CD4-positive, alpha-beta memory T cell (primary cell): ENCODE measurements around the gene VPS4B. TPM values are rescaled to one million over a fixed set of nuclear protein-coding genes. Genes with fewer than 3 reads are reported as not detected.

ENCODE experiments used
- CTCF ChIA-PET: fragments of 350-600 bp; sonication (Branson Sonifier 250); formaldehyde crosslinking; loops from one replicate; lab custom pipeline; 2021; ENCODE audit warnings: inconsistent platforms; ENCODE audit not compliant: partially characterized antibody; lab: Charles Lee
- POLR2A ChIA-PET: fragments of 350-600 bp; sonication (Branson Sonifier 250); formaldehyde crosslinking; loops from one replicate; lab custom pipeline; 2021; ENCODE audit not compliant: partially characterized antibody; lab: Charles Lee
- DNase-seq, 5 donors: peaks; one replicate each; pipeline versions ENCODE4 v3.0.0 to v3.0.0-alpha.2; 2020 to 2022; ENCODE audit warnings: mixed read lengths in 1 of 5
- H3K27ac ChIP-seq: one replicate; pipeline ENCODE4 v1.7.0; 2013; ENCODE audit warnings: low read depth, low read length
- H3K27me3 ChIP-seq: 2 replicates; pipeline ENCODE4 v1.7.0; 2013; ENCODE audit warnings: mild to moderate bottlenecking, low read length, moderate library complexity; ENCODE audit not compliant: insufficient read depth
- H3K36me3 ChIP-seq: 2 replicates; pipeline ENCODE4 v1.7.0; 2013; ENCODE audit warnings: mild to moderate bottlenecking, low read length, moderate library complexity; ENCODE audit not compliant: insufficient read depth
- H3K4me1 ChIP-seq: 2 replicates; pipeline ENCODE4 v1.7.0; 2013; ENCODE audit warnings: mild to moderate bottlenecking, low read length, moderate library complexity; ENCODE audit not compliant: insufficient read depth
- H3K4me3 ChIP-seq, 2 donors: one replicate each; pipeline ENCODE4 v1.7.0; 2013; ENCODE audit warnings: low read length in 2 of 2, mild to moderate bottlenecking in 1 of 2
- H3K9me3 ChIP-seq, 2 donors: one replicate each; pipeline ENCODE4 v1.7.0; 2013; ENCODE audit warnings: low read length in 2 of 2, control low read depth in 1 of 2; ENCODE audit not compliant: control insufficient read depth in 1 of 2
- H3K27ac Mint-ChIP-seq, 7 donors: one replicate each; pipeline ENCODE4 v1.8.0; 2020 to 2021; ENCODE audit warnings: mixed read lengths in 7 of 7, mild to moderate bottlenecking in 6 of 7, inconsistent platforms in 3 of 7, moderate library complexity in 3 of 7
- H3K27me3 Mint-ChIP-seq, 2 donors: one replicate each; pipeline ENCODE4 v1.8.0; 2020 to 2021; ENCODE audit warnings: mixed read lengths in 2 of 2
- H3K36me3 Mint-ChIP-seq, 2 donors: one replicate each; pipeline ENCODE4 v1.8.0; 2020 to 2021; ENCODE audit warnings: mixed read lengths in 2 of 2, inconsistent platforms in 1 of 2, mild to moderate bottlenecking in 1 of 2
- H3K4me1 Mint-ChIP-seq, 4 donors: one replicate each; pipeline ENCODE4 v1.8.0; 2020 to 2021; ENCODE audit warnings: mixed read lengths in 4 of 4, mild to moderate bottlenecking in 1 of 4
- H3K4me3 Mint-ChIP-seq, 8 donors: one replicate each; pipeline ENCODE4 v1.8.0; 2020 to 2021; ENCODE audit warnings: mixed read lengths in 8 of 8, mild to moderate bottlenecking in 7 of 8, moderate library complexity in 6 of 8, inconsistent platforms in 3 of 8
- H3K9me3 Mint-ChIP-seq, 8 donors: one replicate each; pipeline ENCODE4 v1.8.0; 2020 to 2021; ENCODE audit warnings: mixed read lengths in 8 of 8, mild to moderate bottlenecking in 5 of 8, inconsistent platforms in 3 of 8, moderate library complexity in 1 of 8
- intact Hi-C: fragments of 100-400 bp; cut with micrococcal nuclease; formaldehyde crosslinking; loops from one replicate; pipeline ENCODE4 v1.15.1; 2023
- polyA plus RNA-seq, 2 donors: library from polyadenylated mRNA; unstranded; fragments of 300-500 nt; fragmentation: Illumina TruSeq; gene quantifications; one replicate each; pipeline ENCODE4 v1.2.3, GENCODE V29; 2021
- total RNA-seq, 2 experiments: library from RNA; stranded (reverse); gene quantifications; one replicate each; pipeline ENCODE4 v1.2.3, GENCODE V29; 2021

VPS4B gene
- total and polyA plus RNA-seq, 4 experiments from 2014 or later = 48.0 to 94.9 (median 79.2) TPM

- POLR2A ChIA-PET = interaction anchor here (1.0 to 5.2 kb wide), 3 partner anchors 11 to 45 kb away, joined by 3 to 38 read pairs (median 4); partner anchors contain the start of gene VPS4B
Observed at GRCh38 chr18:63410792-63411191, 11.5 kb downstream of the VPS4B start.

GRCh38 chr18:63409301-63409700 is 13.0 kb downstream of the VPS4B start:
- Mint-ChIP-seq H3K9me3 (no peaks in the 10 kb centered on the region), H3K27me3 (no peaks in the 10 kb centered on the region), H3K4me1 (peaks cover 37 to 47% (median 43%) of the 10 kb centered on the region in 4 donors), H3K4me3 (peak overlapping the region in 4 of 8 donors; percentile 8 to 59 (median 25)), H3K27ac (peak overlapping the region; percentile 56 to 86 (median 70)), H3K36me3 (peaks cover 44 to 60% of the 10 kb centered on the region in 2 donors)
- Histone ChIP-seq H3K4me3 (no peak overlapping the region), H3K27ac (peak overlapping the region; percentile 18), H3K4me1 (peaks cover 37% of the 10 kb centered on the region), H3K36me3 (peaks cover 29% of the 10 kb centered on the region), H3K9me3 (no peaks in the 10 kb centered on the region), H3K27me3 (no peaks in the 10 kb centered on the region)
- peak in 2 of 5 donors; percentile 16 to 19 for DNase-seq
- ChIA-PET CTCF (interaction anchor here (0.7 to 1.5 kb wide), 4 partner anchors 8 to 30 kb away, joined by 3 to 7 read pairs (median 3); partner anchors contain the start of gene VPS4B), POLR2A (interaction anchor here (0.6 to 5.2 kb wide), 6 partner anchors 9 to 1857 kb away, joined by 3 to 38 read pairs (median 4); partner anchors contain the start of genes KDSR and VPS4B)
- intact Hi-C loops = loop anchor here (1.0 kb wide), 1 partner anchor 13 kb away; the partner anchor contains the start of gene VPS4B

More at GRCh38 chr18:63410792-63411191, 11.5 kb downstream of the VPS4B start:
- Mint-ChIP-seq H3K36me3 (peaks cover 49 to 63% of the 10 kb centered on the region in 2 donors), H3K27ac (peak overlapping the region in 4 of 7 donors; percentile 65 to 89 (median 84)), H3K9me3 (no peaks in the 10 kb centered on the region), H3K4me3 (no peak overlapping the region), H3K27me3 (no peaks in the 10 kb centered on the region), H3K4me1 (peaks cover 40 to 59% (median 49%) of the 10 kb centered on the region in 4 donors)
- H3K4me1 ChIP-seq = peaks cover 37% of the 10 kb centered on the region
- no peaks in the 10 kb centered on the region for H3K27me3 ChIP-seq
- no peak overlapping the region for H3K4me3 ChIP-seq
- peaks cover 29% of the 10 kb centered on the region for H3K36me3 ChIP-seq
- CTCF ChIA-PET = interaction anchor here (0.7 to 1.8 kb wide), 7 partner anchors 11 to 395 kb away, joined by 3 to 7 read pairs (median 3); partner anchors contain the start of gene VPS4B
- no peak for DNase-seq
- intact Hi-C loops = no loop called here
- H3K9me3 ChIP-seq = no peaks in the 10 kb centered on the region
- H3K27ac ChIP-seq = no peak overlapping the region

- ChIA-PET CTCF (interaction anchor here (2.0 kb wide), 1 partner anchor 24 kb away, joined by 5 read pairs; no protein-coding TSS in a partner anchor), POLR2A (interaction anchor here (5.2 kb wide), 1 partner anchor 14 kb away, joined by 38 read pairs; the partner anchor contains the start of gene VPS4B)
- intact Hi-C loops = no loop called here
- Histone ChIP-seq H3K27ac (no peak overlapping the region), H3K9me3 (no peaks in the 10 kb centered on the region), H3K36me3 (peaks cover 41% of the 10 kb centered on the region), H3K4me1 (peaks cover 37% of the 10 kb centered on the region), H3K4me3 (no peak overlapping the region), H3K27me3 (no peaks in the 10 kb centered on the region)
- no peak for DNase-seq
- H3K9me3 Mint-ChIP-seq = no peaks in the 10 kb centered on the region
- peaks cover 50 to 65% of the 10 kb centered on the region in 2 donors for H3K36me3 Mint-ChIP-seq
- no peak overlapping the region for H3K4me3 Mint-ChIP-seq
- no peaks in the 10 kb centered on the region for H3K27me3 Mint-ChIP-seq
- H3K4me1 Mint-ChIP-seq = peaks cover 31 to 36% (median 34%) of the 10 kb centered on the region in 4 donors
- H3K27ac Mint-ChIP-seq = peak overlapping the region in 4 of 7 donors; percentile 12 to 88 (median 50)
Observed at GRCh38 chr18:63407734-63408133, 14.5 kb downstream of the VPS4B start.

GRCh38 chr18:63405986-63406385 is 16.3 kb downstream of the VPS4B start:
- peaks cover 27 to 34% (median 33%) of the 10 kb centered on the region in 4 donors for H3K4me1 Mint-ChIP-seq
- peaks cover 56 to 75% of the 10 kb centered on the region in 2 donors for H3K36me3 Mint-ChIP-seq

GRCh38 chr18:63402246-63403162 is 19.8 kb downstream of the VPS4B start:
- no peaks in the 10 kb centered on the region for H3K9me3 Mint-ChIP-seq
- H3K36me3 Mint-ChIP-seq = peaks cover 56 to 67% of the 10 kb centered on the region in 2 donors
- peaks cover 42% of the 10 kb centered on the region for H3K36me3 ChIP-seq
- CTCF ChIA-PET = no interaction called here
- peaks cover 13 to 17% (median 17%) of the 10 kb centered on the region in 4 donors for H3K4me1 Mint-ChIP-seq
- no peak for DNase-seq
- H3K4me3 ChIP-seq = no peak overlapping the region
- intact Hi-C loops = loop anchor here (5.0 kb wide), 1 partner anchor 35 kb away; the partner anchor contains the start of gene KDSR
- no peak overlapping the region for H3K27ac ChIP-seq
- no peaks in the 10 kb centered on the region for H3K27me3 ChIP-seq
- POLR2A ChIA-PET = interaction anchor here (1.9 kb wide), 1 partner anchor 20 kb away, joined by 7 read pairs; the partner anchor contains the start of gene VPS4B
- H3K27me3 Mint-ChIP-seq = no peaks in the 10 kb centered on the region
- H3K27ac Mint-ChIP-seq = peak overlapping the region in 6 of 7 donors; percentile 42 to 83 (median 65)
- H3K4me1 ChIP-seq = peaks cover 18% of the 10 kb centered on the region
- H3K4me3 Mint-ChIP-seq = no peak overlapping the region
- no peaks in the 10 kb centered on the region for H3K9me3 ChIP-seq

More at GRCh38 chr18:63405986-63406385, 16.3 kb downstream of the VPS4B start:
- no peaks in the 10 kb centered on the region for H3K9me3 Mint-ChIP-seq
- H3K27me3 Mint-ChIP-seq = no peaks in the 10 kb centered on the region
- Histone ChIP-seq H3K4me1 (peaks cover 27% of the 10 kb centered on the region), H3K27ac (no peak overlapping the region), H3K9me3 (no peaks in the 10 kb centered on the region), H3K36me3 (peaks cover 49% of the 10 kb centered on the region), H3K27me3 (no peaks in the 10 kb centered on the region), H3K4me3 (no peak overlapping the region)
- CTCF ChIA-PET = no interaction called here
- POLR2A ChIA-PET = no interaction called here
- no peak overlapping the region for H3K4me3 Mint-ChIP-seq
- peak overlapping the region in 3 of 7 donors; percentile 2 to 36 (median 35) for H3K27ac Mint-ChIP-seq
- intact Hi-C loops = no loop called here
- no peak for DNase-seq

- peaks cover 18% of the 10 kb centered on the region for H3K4me1 ChIP-seq
- ChIA-PET CTCF (no interaction called here), POLR2A (interaction anchor here (0.8 to 1.7 kb wide), 2 partner anchors 20 to 23 kb away, joined by 3 to 5 read pairs; partner anchors contain the start of gene VPS4B)
- Mint-ChIP-seq H3K4me1 (peaks cover 11 to 17% (median 15%) of the 10 kb centered on the region in 4 donors), H3K27ac (peak overlapping the region in 6 of 7 donors; percentile 22 to 87 (median 64)), H3K36me3 (peaks cover 57 to 73% of the 10 kb centered on the region in 2 donors), H3K27me3 (no peaks in the 10 kb centered on the region), H3K4me3 (peak overlapping the region in 6 of 8 donors; percentile 1 to 79 (median 77)), H3K9me3 (no peaks in the 10 kb centered on the region)
- no peak overlapping the region for H3K4me3 ChIP-seq
- intact Hi-C loops = no loop called here
- H3K36me3 ChIP-seq = peaks cover 50% of the 10 kb centered on the region
- DNase-seq = no peak
- H3K27ac ChIP-seq = peak overlapping the region; percentile 33
- no peaks in the 10 kb centered on the region for H3K9me3 ChIP-seq
- no peaks in the 10 kb centered on the region for H3K27me3 ChIP-seq
Observed at GRCh38 chr18:63399300-63399699, 23.0 kb downstream of the VPS4B start.
